OCI-LY3 (cell line): ENCODE results near the gene ARL8B.
A peak's percentile ranks its signal among the peaks of the same experiment; 100 is the strongest.

ENCODE experiments used
- H2AFZ ChIP-seq: fragments of 200-600, 300-600 bp; shearing (Covaris generic); 2 replicates; pipeline ENCODE4 v1.6.0; 2014; ENCODE audit warnings: antibody characterized with exemption, low read depth, low read length
- H3K27ac ChIP-seq: fragments of 200-600, 300-600 bp; sonication (generic); 2 replicates; pipeline ENCODE4 v1.5.1; 2014; ENCODE audit warnings: mild to moderate bottlenecking, low read length, moderate library complexity, mixed read lengths
- H3K27me3 ChIP-seq: fragments of 200-600, 300-600 bp; sonication (generic); 2 replicates; pipeline ENCODE4 v1.6.1; 2014; ENCODE audit warnings: low read depth, low read length, mixed read lengths
- H3K36me3 ChIP-seq: fragments of 200-600, 300-600 bp; sonication (generic); replicated peaks from 2 replicates; pipeline ENCODE3; 2014; ENCODE audit warnings: low read depth, low read length, mixed read lengths
- H3K4me1 ChIP-seq: fragments of 300-600, 200-600 bp; sonication (generic); 2 replicates; pipeline ENCODE4 v1.6.1; 2014; ENCODE audit warnings: low read length, mixed read lengths
- H3K4me2 ChIP-seq: fragments of 200-600, 300-600 bp; sonication (generic); 2 replicates; pipeline ENCODE4 v1.6.1; 2014; ENCODE audit warnings: low read length, mixed read lengths
- H3K4me3 ChIP-seq: fragments of 300-600, 200-600 bp; sonication (generic); 2 replicates; pipeline ENCODE4 v1.5.1; 2014; ENCODE audit warnings: antibody characterized with exemption, mild to moderate bottlenecking, low read length, moderate library complexity
- H3K79me2 ChIP-seq: fragments of 300-600, 200-600 bp; shearing (Covaris generic); 2 replicates; pipeline ENCODE4 v1.6.1; 2014; ENCODE audit warnings: mild to moderate bottlenecking, low read length, mixed read lengths
- H3K9ac ChIP-seq: fragments of 300-600, 200-600 bp; shearing (Covaris generic); 2 replicates; pipeline ENCODE4 v1.6.0; 2014; ENCODE audit warnings: mild to moderate bottlenecking, low read length, moderate library complexity
- H3K9me3 ChIP-seq: fragments of 200-600, 300-600 bp; shearing (Covaris generic); 2 replicates; pipeline ENCODE4 v1.6.1; 2014; ENCODE audit warnings: low read length, mixed read lengths; ENCODE audit not compliant: insufficient read depth
- H4K20me1 ChIP-seq: fragments of 200-600, 300-600 bp; sonication (generic); 2 replicates; pipeline ENCODE4 v1.6.1; 2016; ENCODE audit warnings: low read length, mixed read lengths; ENCODE audit not compliant: insufficient read depth
- CTCF ChIP-seq: fragments of 200-600, 300-600 bp; sonication (generic); IDR thresholded peaks from 2 replicates; pipeline ENCODE4 v1.5.1; 2014; ENCODE audit warnings: antibody characterized with exemption, low read length, low read depth
- EZH2phosphoT487 ChIP-seq: fragments of 200-600 bp; shearing (Covaris generic); IDR thresholded peaks from 2 replicates; pipeline ENCODE4 v1.6.1; 2018; ENCODE audit warnings: antibody characterized with exemption, mixed run types, low read depth

The ARL8B gene

GRCh38 chr3:5120446-5120845, 1.6 kb upstream of the ARL8B start:
- H3K36me3 ChIP-seq, result peaks cover 4% of the 10 kb centered on the region
- H2AFZ ChIP-seq, result no peak overlapping the region
- H3K79me2 ChIP-seq, result peaks cover 34% of the 10 kb centered on the region
- H3K9ac ChIP-seq, result no peak overlapping the region
- H4K20me1 ChIP-seq, result peaks cover 12% of the 10 kb centered on the region
- no peak overlapping the region for H3K4me3 ChIP-seq
- TF ChIP-seq EZH2phosphoT487, result no peak
- no peak for TF ChIP-seq CTCF
- H3K4me1 ChIP-seq, result peaks cover 15% of the 10 kb centered on the region
- H3K9me3 ChIP-seq, result no peaks in the 10 kb centered on the region
- H3K4me2 ChIP-seq, result no peak overlapping the region
- no peak overlapping the region for H3K27ac ChIP-seq
- no peaks in the 10 kb centered on the region for H3K27me3 ChIP-seq

GRCh38 chr3:5122741-5123706, 932 bp downstream of the ARL8B start:
- H3K4me1 ChIP-seq, result peaks cover 12% of the 10 kb centered on the region
- TF ChIP-seq EZH2phosphoT487, result no peak
- TF ChIP-seq CTCF, result no peak
- H3K27ac ChIP-seq, result peak overlapping the region; percentile 33; the same call in 1 of the 2 replicates
- no peaks in the 10 kb centered on the region for H3K27me3 ChIP-seq
- H3K79me2 ChIP-seq, result peaks cover 59% of the 10 kb centered on the region
- peak overlapping the region; percentile 98 for H3K4me2 ChIP-seq
- H3K9me3 ChIP-seq, result no peaks in the 10 kb centered on the region
- peaks cover 12% of the 10 kb centered on the region for H4K20me1 ChIP-seq
- peak overlapping the region; percentile 96 for H3K4me3 ChIP-seq
- H3K36me3 ChIP-seq, result peaks cover 4% of the 10 kb centered on the region
- H2AFZ ChIP-seq, result 0 out of 2 replicates have a peak overlapping the region, but pooled peaks have one; percentile 36
- H3K9ac ChIP-seq, result peak overlapping the region; percentile 83

GRCh38 chr3:5123937-5124336, 1.8 kb downstream of the ARL8B start:
- H4K20me1 ChIP-seq, result peaks cover 12% of the 10 kb centered on the region
- peaks cover 4% of the 10 kb centered on the region for H3K36me3 ChIP-seq
- H3K9ac ChIP-seq, result no peak overlapping the region
- no peaks in the 10 kb centered on the region for H3K27me3 ChIP-seq
- peaks cover 12% of the 10 kb centered on the region for H3K4me1 ChIP-seq
- no peaks in the 10 kb centered on the region for H3K9me3 ChIP-seq
- TF ChIP-seq CTCF, result no peak
- TF ChIP-seq EZH2phosphoT487, result no peak
- peaks cover 67% of the 10 kb centered on the region for H3K79me2 ChIP-seq
- H2AFZ ChIP-seq, result no peak overlapping the region
- no peak overlapping the region for H3K27ac ChIP-seq
- H3K4me3 ChIP-seq, result no peak overlapping the region
- H3K4me2 ChIP-seq, result peak overlapping the region; percentile 98

- Histone ChIP-seq H3K4me3 (no peak overlapping the region), H3K27me3 (no peaks in the 10 kb centered on the region), H2AFZ (no peak overlapping the region), H3K79me2 (peaks cover 90% of the 10 kb centered on the region), H3K36me3 (peaks cover 4% of the 10 kb centered on the region), H3K4me1 (peaks cover 11% of the 10 kb centered on the region), H3K9ac (no peak overlapping the region), H3K27ac (no peak overlapping the region), H4K20me1 (peaks cover 18% of the 10 kb centered on the region), H3K4me2 (no peak overlapping the region), H3K9me3 (no peaks in the 10 kb centered on the region)
- no peak for TF ChIP-seq EZH2phosphoT487
- no peak for TF ChIP-seq CTCF
These were observed 4.5 kb downstream of the ARL8B start for GRCh38 chr3:5126586-5126985.
